Ectodermal cell (in vitro differentiated cells): Measurements from ENCODE around the gene CNN2. TPM values are rescaled to one million over a fixed set of nuclear protein-coding genes. Genes with fewer than 3 reads are reported as not detected.

Source experiments
- H3K27ac ChIP-seq: 2 replicates; pipeline ENCODE4 v1.7.0; 2013; ENCODE audit warnings: mild to moderate bottlenecking, low read depth, low read length; ENCODE audit not compliant: insufficient read depth, poor library complexity, severe bottlenecking
- H3K27me3 ChIP-seq: 2 replicates; pipeline ENCODE4 v1.7.0; 2013; ENCODE audit warnings: mild to moderate bottlenecking, low read length; ENCODE audit not compliant: insufficient read depth, control insufficient read depth, poor library complexity, severe bottlenecking
- H3K36me3 ChIP-seq: one replicate; pipeline ENCODE4 v1.7.0; 2013; ENCODE audit warnings: low read length; ENCODE audit not compliant: control insufficient read depth, insufficient read depth
- H3K4me1 ChIP-seq: one replicate; pipeline ENCODE4 v1.7.0; 2013; ENCODE audit warnings: low read length; ENCODE audit not compliant: control insufficient read depth, insufficient read depth
- H3K4me3 ChIP-seq: 2 replicates; pipeline ENCODE4 v1.7.0; 2013; ENCODE audit warnings: low read depth, low read length, control low read depth; ENCODE audit not compliant: insufficient read depth
- H3K9me3 ChIP-seq: 2 replicates; pipeline ENCODE4 v1.7.0; 2013; ENCODE audit warnings: mild to moderate bottlenecking, low read length, moderate library complexity; ENCODE audit not compliant: control insufficient read depth
- WGBS, 2 experiments: methylation state at CpG; one replicate each; pipeline ENCODE4 v1.1.7; 2013; ENCODE audit warnings: missing lambda C conversion rate in 2 of 2; 5-methylcytosine and 5-hydroxymethylcytosine counted together
- polyA plus RNA-seq, 4 experiments: library from polyadenylated mRNA; stranded (reverse); fragments of 50-300 nt; gene quantifications; one replicate each; pipeline ENCODE4 v1.2.3, GENCODE V29; 2013

Gene CNN2
- polyA plus RNA-seq (2013, experiment 1 of 4), result 334 TPM
- polyA plus RNA-seq (2013, experiment 2 of 4), result 367 TPM
- 206 TPM for polyA plus RNA-seq (2013, experiment 3 of 4)
- 231 TPM for polyA plus RNA-seq (2013, experiment 4 of 4)

GRCh38 chr19:1025960-1026782, at the start of gene CNN2:
CNN2 (plus strand) TSS chr19:1026608; CDS start chr19:1026662, 54 bp downstream.
- Histone ChIP-seq H3K4me1 (no peaks in the 10 kb centered on the region), H3K4me3 (peak within 1 kb of the TSS; percentile 89), H3K27ac (peak within 1 kb of the TSS; percentile 97), H3K9me3 (no peaks in the 10 kb centered on the region), H3K36me3 (peaks cover 4% of the 10 kb centered on the region), H3K27me3 (no peaks in the 10 kb centered on the region)
- 1% methylated on average over 63 of the region's 63 CpGs for WGBS, 2 experiments

- H3K4me3 ChIP-seq, result no peak overlapping the region
- H3K27ac ChIP-seq, result no peak overlapping the region
- H3K36me3 ChIP-seq, result peaks cover 6% of the 10 kb centered on the region
- no peaks in the 10 kb centered on the region for H3K27me3 ChIP-seq
- H3K9me3 ChIP-seq, result no peaks in the 10 kb centered on the region
- WGBS, 2 experiments, result 90 to 93% methylated on average over 24 of the region's 24 CpGs
- H3K4me1 ChIP-seq, result peaks cover 21% of the 10 kb centered on the region
These were observed 49.3 kb upstream of the CNN2 start for GRCh38 chr19:977058-977464.

DNA sequence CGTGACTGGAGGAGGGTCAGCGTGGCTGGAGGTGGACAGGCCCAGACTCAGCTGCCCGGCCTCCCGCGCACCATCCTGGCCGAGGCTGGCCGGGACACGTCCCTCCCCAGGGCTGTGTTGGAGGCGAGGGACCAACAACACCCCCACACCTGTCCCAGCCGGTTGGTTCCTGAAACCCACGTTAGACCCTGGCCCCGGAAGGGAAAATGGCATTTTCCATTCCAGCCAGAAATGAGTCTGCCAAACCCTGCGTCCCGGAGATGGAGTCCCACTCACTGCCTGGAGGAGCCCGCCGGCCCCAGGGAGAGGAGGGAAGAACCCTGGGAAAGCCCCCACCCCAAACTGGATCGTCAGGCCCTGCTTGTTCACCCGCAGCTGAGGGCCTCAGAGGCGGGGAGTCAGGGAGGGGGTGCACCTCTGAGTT, 47.1 kb upstream of the CNN2 start:
- no peaks in the 10 kb centered on the region for H3K9me3 ChIP-seq
- H3K27me3 ChIP-seq, result no peaks in the 10 kb centered on the region
- peaks cover 14% of the 10 kb centered on the region for H3K4me1 ChIP-seq
- no peaks in the 10 kb centered on the region for H3K36me3 ChIP-seq
- no peak overlapping the region for H3K4me3 ChIP-seq
- 81 to 84% methylated on average over 19 of the region's 19 CpGs for WGBS, 2 experiments
- no peak overlapping the region for H3K27ac ChIP-seq

DNA sequence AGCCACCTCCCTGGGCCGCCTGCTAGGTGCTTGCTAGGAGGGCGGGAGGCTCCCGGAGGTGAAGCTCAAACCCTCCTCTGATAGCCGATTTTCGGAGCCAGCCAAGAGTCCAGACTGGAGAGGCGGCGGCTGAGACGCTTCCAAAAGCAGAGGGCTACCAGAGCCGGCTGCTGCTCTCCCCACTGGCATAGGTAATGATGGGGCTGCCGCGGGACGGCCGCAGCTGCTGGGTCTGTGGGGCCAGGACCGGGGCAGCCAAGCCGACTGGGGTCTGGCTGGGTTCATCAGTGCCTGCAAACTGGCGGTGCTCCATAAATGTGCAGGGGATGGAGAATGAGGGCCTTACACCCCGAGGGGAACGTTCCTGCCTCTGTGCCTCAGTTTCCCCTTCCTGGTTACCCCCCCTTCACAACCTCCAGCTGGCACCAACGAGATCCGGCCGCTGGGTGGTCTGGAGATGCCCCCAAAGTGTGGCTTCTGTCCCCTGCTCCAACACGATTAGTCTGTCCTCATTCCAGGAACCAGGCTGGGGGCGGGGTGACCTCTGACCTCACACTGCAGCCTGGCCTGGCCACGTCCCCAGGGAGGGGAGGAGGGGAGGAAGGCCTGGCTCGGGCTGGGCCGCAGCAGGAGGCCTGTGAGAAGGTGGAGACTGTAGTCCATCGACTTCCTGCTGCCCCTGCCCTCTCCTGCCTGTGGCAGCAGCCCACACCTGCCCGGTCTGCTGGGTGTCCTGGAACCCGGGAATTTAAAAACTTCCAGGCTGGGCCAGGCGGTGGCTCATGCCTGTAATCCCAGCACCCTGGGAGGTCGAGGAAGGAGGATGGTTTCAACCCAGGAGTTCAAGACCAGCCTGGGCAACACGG, 46.0 kb upstream of the CNN2 start:
- Histone ChIP-seq H3K27ac (peak overlapping the region; percentile 83), H3K4me1 (peaks cover 14% of the 10 kb centered on the region), H3K27me3 (no peaks in the 10 kb centered on the region), H3K9me3 (no peaks in the 10 kb centered on the region), H3K4me3 (peak overlapping the region; percentile 10), H3K36me3 (no peaks in the 10 kb centered on the region)
- WGBS, 2 experiments, result 31 to 32% methylated on average over 32 of the region's 32 CpGs

DNA sequence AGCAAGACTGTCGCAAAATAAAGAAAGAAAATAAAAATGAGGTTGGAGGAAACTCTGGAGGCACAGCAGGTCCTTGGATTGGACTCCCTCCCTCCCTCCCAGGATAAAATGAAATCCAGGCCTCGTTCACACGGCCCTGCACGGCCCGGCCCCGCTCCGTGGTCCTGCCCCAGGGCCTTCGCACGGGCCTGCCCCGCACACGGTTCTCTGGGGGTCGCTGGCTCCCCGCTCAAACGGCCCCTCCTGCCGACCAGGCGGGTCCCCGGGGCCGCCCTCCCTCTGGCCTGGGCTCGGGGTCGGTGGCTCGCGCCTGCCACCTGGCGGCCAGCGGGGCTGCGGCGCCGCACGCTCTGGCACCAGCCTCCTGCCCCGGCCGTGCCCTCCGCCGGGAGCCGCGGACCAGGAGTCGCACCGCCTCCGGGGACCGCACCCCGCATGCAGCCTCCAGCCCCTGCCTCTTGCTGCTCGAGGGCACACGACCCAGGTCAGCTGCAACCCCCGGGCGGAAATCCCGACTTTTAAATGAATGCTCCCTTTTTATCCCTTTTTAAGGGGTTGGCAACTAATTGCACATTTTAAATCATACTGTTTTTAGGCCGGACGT, 43.7 kb upstream of the CNN2 start:
- Histone ChIP-seq H3K27ac (no peak overlapping the region), H3K9me3 (no peaks in the 10 kb centered on the region), H3K4me3 (no peak overlapping the region), H3K36me3 (peaks cover 20% of the 10 kb centered on the region), H3K27me3 (no peaks in the 10 kb centered on the region), H3K4me1 (peaks cover 14% of the 10 kb centered on the region)
- 7% methylated on average over 46 of the region's 46 CpGs for WGBS, 2 experiments

- 1% methylated on average over 78 of the region's 78 CpGs for WGBS, 2 experiments
These were observed 42.0 kb upstream of the CNN2 start, which contains the start of gene WDR18 for GRCh38 chr19:984165-984967. WDR18 (plus strand) TSS chr19:984345; CDS start chr19:984354, 9 bp downstream.

DNA sequence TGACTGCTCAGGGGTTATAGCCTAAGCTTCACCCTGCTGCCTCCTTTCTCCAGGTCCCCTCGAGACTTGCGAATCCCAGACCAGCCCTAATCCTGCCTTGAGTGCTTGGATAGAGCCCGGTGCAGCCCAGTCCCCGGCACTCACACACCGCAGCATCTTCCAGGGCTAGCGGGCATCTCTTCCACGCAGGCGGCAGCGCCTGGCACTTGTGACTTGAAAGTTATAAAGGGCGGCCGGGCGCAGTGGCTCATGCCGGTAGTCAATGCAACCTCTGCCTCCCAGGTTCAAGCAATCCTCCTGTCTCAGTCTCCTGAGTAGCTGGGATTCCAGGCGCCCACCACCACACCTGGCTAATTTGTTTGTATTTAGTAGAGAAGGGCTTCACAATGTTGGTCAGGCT, 40.3 kb upstream of the CNN2 start:
- no peaks in the 10 kb centered on the region for H3K27me3 ChIP-seq
- H3K4me3 ChIP-seq, result no peak overlapping the region
- H3K4me1 ChIP-seq, result no peaks in the 10 kb centered on the region
- peaks cover 23% of the 10 kb centered on the region for H3K36me3 ChIP-seq
- no peaks in the 10 kb centered on the region for H3K9me3 ChIP-seq
- no peak overlapping the region for H3K27ac ChIP-seq
- 89% methylated on average over 14 of the region's 14 CpGs for WGBS, 2 experiments

More at GRCh38 chr19:984165-984967, 42.0 kb upstream of the CNN2 start, which contains the start of gene WDR18:
- Histone ChIP-seq H3K27ac (peak within 1 kb of the TSS; percentile 76), H3K27me3 (no peaks in the 10 kb centered on the region), H3K4me3 (peak within 1 kb of the TSS; percentile 90), H3K9me3 (no peaks in the 10 kb centered on the region), H3K36me3 (peaks cover 20% of the 10 kb centered on the region), H3K4me1 (peaks cover 11% of the 10 kb centered on the region)

DNA sequence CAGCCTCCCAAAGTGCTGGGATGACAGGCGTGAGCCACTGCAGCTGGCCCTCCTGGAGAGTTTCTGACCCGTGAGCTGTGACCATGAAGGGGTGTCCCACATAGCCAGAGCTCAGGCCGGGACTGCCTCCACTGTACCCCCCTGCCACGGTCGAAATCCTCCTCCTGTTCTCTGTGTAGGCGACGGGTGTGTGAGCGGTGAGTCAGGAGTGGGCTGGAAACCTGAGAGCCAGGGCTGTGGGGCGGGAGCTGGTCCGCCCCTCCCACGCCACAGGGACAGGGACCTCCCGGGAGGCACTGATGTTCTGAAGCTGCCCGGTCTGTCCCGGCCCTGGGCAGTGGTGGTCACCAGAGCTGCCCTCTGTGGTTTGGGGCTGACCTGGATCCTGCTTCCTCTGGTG, 38.3 kb upstream of the CNN2 start:
- H3K4me1 ChIP-seq, result no peaks in the 10 kb centered on the region
- no peak overlapping the region for H3K4me3 ChIP-seq
- H3K27me3 ChIP-seq, result no peaks in the 10 kb centered on the region
- no peaks in the 10 kb centered on the region for H3K9me3 ChIP-seq
- H3K36me3 ChIP-seq, result peaks cover 31% of the 10 kb centered on the region
- no peak overlapping the region for H3K27ac ChIP-seq
- WGBS, 2 experiments, result 76 to 77% methylated on average over 14 of the region's 14 CpGs

- WGBS, 2 experiments, result 87 to 89% methylated on average over 15 of the region's 15 CpGs
- H3K9me3 ChIP-seq, result no peaks in the 10 kb centered on the region
- H3K27me3 ChIP-seq, result no peaks in the 10 kb centered on the region
- peaks cover 31% of the 10 kb centered on the region for H3K36me3 ChIP-seq
- H3K27ac ChIP-seq, result no peak overlapping the region
- no peaks in the 10 kb centered on the region for H3K4me1 ChIP-seq
- H3K4me3 ChIP-seq, result no peak overlapping the region
These were observed 37.9 kb upstream of the CNN2 start for GRCh38 chr19:988510-988909.
